CD4-positive, alpha-beta T cell treated with Interleukin-6 at 100 ng/mL for 8 hours (primary cell): ENCODE data around the gene TOMM22.

ENCODE experiments used
- DNase-seq: peaks from one replicate; pipeline ENCODE4 v3.0.0-alpha.2; 2020; ENCODE audit warnings: mixed read lengths, low spot score

TOMM22 gene

DNA sequence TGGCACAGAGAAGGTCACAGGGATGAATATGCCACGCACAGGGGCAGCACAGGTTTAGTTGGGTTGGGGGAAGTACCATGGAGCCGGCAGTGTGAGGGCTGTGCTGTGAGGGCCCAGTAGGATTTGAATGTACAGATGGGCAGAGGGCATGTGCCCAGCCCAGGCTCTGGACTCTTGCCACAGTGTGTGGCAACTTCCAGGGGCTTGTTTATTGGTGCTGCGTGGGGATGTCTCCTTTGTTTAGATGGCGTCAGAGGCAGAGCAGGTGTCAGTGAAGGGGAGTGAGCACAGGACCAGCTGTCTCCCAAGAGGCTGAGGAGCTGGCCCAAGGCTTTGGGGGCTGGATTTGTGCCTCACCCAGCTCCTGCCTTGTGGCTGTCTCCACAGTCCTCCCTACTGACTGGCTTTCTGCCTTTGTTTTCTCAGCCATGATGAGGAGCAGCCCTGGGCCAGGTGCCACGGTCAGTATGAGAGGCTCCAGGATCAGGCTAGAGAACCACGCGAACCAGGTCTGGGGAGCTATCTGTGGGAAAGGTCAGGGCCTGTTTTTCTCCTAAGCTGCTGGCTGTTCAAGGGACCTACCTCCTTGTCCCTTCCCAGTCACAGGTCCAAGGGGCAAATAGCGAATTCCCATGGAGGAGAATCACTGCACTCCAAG lies 52.1 kb downstream of the TOMM22 start:
- DNase-seq = no peak

DNA sequence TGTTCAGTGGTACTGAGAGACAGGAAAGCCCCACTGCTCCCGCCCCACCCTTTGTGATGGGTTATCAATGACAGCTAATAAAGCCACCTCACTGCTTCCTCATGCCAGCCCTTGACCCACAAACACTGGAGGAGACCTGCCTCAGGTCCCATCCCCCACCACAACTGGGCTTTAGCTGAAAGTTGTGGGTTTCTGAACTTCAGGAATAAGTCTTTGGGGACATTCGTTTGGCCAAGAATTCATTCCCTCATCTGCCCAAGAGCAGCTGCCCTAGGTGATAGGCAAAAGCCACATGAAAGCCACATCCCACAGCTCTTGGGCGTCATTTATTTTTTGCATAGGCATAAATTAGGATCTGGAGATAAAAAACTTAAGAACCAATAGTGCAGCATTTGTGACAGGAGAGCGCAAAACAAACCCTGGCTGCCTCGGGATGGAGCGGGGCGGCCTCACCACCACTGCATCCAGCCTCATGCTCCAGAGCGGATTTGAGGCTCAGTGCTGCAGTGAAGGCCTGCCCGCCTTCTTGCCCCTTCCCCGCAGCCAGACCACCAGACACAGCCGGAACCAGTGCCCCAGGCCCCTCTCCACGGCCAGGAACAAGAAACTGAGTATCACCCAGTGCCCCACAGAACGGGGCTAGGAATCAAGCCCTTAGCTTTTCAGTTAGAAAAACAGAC lies 52.8 kb downstream of the TOMM22 start:
- no peak for DNase-seq
